Hematopoietic multipotent progenitor cell treated with erythropoietin and hydrocortisone succinate and interleukin-3 and kit ligand, for 6 days (in vitro differentiated cells): ENCODE data around the gene WFIKKN1.
A peak's percentile ranks its signal among the peaks of the same experiment; 100 is the strongest.
"Not testable (repeated sequence)": the region's sequence is repeated elsewhere in the genome, so short reads cannot be mapped to it uniquely, and the experiment has no call there.

Experiments
- DNase-seq: peaks from one replicate; pipeline ENCODE4 v3.0.0-alpha.2; 2015

Gene WFIKKN1

DNA sequence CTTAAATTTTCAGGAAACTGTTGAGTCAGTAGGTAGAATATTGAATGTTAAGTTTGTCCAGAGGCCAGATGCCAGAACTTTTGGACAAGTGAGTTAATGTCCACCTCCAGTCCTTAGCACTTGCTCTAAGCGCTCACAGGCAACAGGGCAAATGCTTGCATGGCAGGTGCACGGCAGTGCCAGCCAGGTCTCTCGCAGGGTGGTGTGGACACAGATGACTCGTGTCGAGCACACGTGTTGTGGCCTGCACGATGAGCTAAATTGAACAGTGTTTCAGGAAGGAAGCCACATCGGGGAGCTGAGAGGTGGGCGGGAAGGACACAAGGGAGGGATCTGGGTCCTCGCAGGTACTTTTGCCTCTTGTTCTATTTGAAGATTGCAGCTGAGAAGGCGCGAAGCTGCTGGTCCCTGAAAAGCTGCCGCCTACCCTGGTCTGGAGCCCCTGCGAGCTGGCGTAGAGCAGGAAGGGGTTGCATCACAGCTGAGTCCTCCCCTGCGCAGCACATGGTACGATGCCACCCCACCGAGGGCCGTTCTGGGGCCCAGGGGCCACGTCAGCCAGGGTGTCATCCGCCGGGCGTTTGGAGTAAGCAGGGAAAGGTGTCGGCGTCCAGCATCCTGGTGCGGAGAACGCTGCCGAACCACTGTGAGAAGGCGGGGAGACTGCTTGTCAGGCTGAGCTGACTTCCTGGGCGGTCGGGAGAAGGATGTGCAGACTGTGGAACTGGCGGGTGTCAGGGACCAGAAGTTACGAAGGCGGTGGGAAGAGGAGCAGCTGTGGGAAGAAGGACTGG lies 34.6 kb upstream of the WFIKKN1 start:
- DNase-seq, result no peak

DNA sequence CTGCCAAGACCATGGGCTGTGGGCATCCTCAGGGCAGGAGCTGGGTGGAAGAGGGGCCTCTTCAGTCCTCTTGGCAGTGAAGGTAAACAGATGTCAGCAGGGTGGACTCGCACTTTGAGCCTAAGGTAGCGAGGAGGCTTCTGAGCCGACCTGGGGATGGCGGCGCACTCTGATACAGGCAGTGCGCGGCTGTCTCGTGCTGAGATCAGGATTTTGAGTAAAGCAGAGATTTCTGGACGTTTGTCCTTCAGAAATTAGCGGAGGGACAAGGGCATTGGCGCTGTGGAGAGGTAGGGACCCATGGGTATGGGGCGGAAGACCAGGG lies 34.1 kb upstream of the WFIKKN1 start:
- no peak for DNase-seq

DNA sequence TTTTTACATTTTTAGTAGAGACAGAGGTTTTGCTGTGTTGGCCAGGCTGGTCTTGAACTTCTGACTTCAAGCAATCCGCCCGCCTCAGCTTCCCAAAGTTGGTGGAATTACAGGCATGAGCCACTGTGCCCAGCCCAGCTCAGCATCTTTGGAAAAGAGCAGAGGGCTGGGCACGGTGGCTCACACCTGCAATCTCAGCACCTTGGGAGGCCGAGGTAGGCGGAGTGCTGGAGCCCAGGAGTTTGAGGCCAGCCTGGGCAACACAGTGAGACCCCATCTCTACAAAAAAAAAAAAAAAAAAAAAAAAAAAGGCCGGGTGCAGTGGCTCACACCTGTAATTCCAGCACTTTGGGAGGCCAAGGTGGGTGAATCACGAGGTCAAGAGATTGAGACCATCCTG lies 33.1 kb upstream of the WFIKKN1 start:
- DNase-seq, result not testable (repeated sequence)

DNA sequence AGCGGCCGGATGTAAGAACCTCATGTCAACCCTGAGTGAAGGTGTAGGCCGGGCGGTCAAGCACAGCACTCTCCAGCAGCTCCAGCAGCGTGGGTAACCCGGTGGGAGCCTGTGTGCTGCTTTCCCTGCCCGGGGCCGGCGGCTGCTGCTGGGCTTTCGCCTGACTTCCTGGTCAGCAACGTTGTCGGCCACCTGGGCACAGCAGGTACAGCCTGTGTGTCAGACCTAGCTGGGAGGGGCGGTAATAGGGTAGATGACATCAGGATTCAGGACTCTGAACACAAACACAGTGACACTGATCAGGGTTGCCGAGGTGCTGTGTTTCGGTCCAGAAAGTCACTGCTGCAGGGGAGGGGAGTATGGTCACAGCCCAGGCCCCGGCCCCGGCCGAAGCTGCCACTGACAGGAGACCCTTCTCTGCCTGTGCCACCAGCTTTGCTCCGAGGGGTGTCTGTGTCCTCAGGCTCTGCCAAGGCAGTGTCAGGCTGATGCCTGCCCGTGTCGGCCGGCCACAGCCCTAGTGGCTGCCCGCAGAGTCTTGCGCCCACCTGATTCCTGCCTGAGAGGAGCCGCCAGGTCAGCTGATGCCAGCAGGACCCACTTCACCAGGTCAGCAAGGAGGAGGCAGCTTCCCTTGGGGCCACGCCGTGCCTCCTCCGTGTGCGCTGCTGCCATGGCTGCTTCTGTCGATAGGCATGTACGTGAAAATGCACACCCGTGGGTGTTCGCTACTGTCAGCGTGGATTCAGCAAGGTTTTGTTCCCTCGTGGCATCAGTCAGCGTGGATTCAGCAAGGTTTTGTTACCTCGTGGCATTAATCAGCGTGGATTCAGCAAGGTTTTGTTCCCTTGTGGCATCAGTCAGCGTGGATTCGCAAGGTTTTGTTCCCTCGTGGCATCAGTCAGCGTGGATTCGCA lies 31.7 kb upstream of the WFIKKN1 start:
- no peak for DNase-seq

DNA sequence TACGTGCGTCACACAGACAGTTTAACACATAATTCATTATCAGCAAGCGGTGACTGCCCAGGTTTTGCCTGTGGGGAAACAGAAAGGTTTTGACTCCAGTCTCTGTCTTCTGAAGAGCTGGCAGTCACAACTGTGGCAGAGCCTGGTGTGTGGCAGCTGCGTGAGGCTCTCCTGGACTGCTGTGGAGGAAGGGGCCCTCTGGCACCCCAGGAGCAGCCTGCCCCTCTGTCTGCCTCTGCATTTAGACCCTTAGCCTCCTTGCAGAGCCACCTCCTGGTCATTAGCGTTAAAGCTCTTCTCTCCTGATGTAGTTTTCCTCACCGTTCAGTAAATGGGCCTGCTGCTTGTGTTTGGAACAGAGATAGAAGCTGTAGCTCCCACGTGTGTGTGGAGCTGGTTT lies 30.0 kb upstream of the WFIKKN1 start:
- peak; percentile 71 for DNase-seq

DNA sequence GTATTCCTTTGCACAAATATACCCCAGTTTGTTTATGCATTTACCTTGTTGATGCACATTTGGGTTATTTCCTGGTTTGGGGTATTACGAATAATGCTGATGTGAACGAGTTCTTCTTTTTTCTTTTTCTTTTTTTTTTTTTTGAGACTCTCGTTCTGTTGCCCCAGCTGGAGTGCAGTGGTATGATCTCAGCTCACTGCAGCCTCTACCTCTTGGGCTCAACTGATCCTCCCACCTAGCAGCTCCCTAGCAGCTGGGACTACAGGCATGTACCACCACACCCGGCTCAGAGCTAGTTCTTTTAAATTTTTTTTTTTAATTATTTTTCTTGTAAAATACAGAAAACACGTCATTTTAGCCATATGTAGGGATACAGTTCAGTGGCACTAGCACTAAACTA lies 26.9 kb upstream of the WFIKKN1 start:
- DNase-seq, result no peak

DNA sequence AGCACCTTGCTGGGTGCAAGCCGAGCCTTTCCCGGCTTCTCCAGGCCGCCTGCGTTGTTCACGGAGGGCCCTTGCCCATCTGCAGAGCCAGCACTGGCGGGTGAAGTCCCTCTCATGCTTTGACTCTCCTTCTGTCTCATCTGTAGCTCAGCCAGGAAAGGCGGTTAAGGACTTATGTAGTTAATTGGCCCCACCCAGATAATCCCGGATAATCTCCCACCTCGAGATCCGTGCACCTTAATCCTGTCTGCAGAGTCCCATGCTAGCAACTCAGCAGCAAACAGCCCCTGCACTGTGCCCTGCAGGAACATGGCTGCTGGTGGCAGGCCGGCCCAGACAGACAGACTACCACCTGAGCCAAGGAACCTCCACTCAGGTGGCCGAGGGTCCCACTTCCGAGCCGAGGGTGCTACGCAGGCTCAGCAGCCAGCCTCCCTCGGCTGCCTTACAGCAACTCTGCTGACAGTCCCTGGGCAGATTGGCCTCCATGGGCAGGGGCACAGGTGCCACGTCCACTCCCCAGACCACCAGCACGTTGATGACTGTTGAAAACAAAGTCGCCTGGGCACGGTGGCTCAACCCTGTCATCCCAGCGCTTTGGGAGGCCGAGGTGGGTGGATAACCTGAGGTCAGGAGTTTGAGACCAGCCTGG lies 24.0 kb upstream of the WFIKKN1 start:
- DNase-seq, result no peak

DNA sequence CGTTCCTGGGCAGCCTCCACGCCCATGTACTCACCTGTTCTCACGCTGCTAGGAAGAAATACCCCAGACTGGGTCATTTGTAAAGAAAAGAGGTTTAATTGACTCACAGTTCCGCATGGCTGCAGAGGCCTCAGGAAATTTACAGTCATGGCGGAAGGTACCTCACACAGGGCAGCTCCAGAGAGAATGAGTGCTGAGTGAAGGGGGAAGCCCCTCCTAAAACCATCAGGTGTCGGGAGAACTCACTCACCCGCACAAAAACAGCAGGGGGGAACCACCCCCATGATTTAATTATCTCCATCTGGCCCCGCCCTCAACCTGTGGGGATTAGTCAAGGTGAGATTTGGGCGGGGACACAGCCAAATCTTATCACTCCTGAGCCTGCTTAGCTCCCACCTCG lies 22.8 kb upstream of the WFIKKN1 start:
- DNase-seq, result no peak

DNA sequence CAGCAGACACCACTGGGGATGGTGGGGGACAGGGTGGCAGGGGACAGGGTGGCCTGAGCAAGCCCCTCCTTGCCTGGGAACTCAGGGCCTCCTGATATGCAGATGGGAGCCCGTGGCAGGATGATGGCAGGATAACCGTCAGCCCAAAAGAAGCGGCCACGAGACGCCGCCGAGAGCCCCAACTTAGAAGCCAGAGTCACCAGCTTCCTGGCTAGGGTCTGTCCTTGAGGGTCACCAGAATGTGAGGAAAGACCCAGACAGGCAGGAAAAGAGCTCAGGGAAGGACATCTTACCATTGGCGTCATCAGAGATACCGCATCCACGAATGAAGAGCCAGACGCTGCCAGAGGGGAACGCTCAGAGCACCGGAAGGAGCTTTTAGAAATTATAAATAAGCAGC lies 21.5 kb upstream of the WFIKKN1 start:
- DNase-seq, result no peak

DNA sequence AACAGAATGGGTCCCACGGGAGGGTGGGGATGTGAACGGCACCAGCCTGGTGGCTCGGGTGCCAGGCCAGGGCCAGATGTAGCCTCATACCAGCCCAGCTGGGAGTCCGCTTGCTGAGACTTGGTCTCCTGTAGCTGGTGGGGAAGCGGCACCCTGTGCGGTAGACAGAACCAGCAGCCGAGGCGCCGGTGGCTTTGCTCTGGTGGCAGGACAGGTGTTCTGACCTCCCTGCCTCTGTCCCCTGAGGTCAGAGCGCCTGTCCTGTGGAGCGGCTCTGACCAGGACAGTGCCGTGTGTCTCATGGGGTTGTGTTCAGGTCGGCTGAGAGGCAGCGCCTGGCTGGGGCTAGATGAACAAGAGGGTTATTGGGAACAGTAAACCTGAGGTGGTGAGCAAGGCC lies 20.8 kb upstream of the WFIKKN1 start:
- DNase-seq, result no peak

DNA sequence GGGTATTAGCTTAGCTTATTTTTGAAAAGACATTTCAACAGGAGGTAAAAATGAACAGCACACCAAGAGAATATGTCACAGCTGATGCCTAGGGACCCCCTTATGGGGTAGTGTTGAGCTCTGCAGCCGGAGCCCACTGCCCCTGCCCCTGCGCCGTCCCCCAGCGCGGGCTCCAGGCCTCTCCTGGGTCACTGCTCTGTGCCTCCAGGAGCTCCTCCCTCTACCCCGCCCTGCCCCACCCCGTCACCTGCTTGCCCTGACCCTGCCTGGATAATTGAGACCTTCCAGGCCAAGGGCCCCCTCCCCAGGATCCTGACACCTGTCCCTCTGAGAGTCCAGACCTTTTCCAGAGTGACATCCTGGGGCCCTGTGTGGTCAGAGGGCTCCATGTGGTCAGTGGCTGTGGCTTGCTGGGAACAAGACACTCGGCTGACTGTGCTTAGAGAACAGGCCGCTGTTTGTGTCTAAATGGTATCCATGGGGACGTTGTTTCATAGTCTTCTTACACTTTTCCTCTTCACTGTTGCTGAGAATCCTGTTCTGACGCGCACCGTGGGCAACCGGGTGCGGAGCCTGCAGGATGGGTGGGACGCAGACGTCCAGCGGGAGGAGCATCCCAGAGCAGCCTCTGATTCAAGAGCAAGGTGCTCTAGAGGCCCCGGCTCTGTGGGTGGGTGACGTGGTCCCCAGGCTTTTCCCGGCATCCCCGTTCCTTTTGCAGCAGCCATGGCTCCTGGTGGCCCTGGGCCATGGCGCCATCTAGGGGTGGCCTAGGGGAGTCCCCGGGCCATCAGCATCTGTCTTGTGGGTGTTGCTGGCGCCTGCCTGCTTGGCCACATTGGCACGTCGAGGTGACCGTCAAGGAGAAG lies 20.0 kb upstream of the WFIKKN1 start:
- DNase-seq, result peak; percentile 68

DNA sequence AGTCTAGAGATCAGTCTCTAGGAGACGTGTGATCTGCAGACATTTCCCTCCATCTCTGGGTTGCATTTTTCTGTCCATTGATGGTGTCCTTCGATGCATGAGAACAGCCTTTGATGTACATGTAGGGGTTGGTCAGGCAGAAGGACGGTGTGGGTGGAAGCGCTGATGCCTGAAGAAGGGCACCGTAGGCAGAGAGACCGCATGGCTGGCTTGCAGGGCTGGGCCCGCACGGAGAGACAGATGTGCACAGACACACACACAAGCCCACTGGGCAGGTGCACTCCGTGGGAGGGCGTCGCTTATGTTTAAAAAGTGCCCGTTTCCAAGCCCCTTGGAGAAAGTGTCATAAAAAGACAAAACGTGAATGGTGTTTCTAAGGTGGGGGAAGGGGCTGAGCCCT lies 15.7 kb upstream of the WFIKKN1 start:
- DNase-seq, result no peak

DNA sequence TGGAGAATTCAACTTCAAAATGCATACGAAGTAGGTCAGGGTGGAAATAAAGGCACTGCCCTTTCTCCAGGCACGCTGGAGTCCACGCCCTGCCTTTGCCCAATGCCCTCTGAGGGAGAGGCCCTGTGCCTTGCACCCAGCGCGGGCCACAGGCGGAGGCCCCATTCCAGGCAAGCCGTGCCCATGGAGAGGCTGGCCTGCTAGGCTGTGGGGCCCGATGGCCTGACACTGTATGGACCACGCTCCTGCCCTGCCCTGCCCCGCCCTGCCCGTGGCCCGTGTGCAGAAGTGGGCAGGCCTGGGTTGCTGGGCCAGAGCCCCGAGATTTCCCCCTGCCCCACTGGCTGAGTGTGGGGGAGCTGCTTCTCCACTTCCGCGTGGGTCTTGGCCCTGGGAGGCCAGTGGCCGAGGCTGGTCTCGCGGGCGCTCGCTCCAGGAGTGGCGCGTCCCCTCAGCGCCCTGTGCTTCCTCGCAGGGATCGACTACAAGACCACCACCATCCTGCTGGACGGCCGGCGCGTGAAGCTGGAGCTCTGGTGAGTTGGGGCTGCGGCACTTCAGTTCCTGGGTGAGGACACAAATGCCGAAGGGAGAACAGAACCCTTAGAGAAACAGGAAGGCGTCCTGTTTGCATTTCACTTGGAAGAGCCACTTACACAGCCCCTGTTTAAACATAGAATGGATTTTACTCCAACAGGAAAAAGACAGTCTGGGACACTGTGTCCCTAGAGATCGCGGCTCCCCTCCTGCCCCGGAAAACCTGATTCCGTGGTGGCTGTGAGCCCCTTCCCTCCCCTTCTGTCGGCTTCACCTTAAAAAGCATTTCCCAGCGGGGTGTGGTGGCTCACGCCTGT lies 13.8 kb upstream of the WFIKKN1 start:
- DNase-seq, result no peak

DNA sequence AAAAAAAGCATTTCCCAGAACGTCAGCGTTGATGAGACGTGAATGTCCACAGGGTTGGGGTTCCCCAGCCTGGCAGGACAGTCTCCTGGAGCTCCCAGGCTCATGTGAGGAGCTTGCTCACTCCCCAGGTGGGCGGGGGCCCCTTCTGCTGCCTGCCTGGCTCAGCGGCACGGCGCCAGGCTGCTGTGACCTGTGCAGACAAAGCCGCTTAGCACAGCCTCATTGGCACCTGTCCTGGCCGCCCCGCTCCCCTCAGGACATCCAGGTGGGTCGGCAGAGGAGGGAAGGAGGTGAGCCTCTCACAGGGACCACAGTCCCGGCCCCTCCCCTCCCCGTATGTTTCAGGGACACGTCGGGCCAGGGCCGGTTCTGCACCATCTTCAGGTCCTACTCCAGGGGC lies 12.9 kb upstream of the WFIKKN1 start:
- no peak for DNase-seq

DNA sequence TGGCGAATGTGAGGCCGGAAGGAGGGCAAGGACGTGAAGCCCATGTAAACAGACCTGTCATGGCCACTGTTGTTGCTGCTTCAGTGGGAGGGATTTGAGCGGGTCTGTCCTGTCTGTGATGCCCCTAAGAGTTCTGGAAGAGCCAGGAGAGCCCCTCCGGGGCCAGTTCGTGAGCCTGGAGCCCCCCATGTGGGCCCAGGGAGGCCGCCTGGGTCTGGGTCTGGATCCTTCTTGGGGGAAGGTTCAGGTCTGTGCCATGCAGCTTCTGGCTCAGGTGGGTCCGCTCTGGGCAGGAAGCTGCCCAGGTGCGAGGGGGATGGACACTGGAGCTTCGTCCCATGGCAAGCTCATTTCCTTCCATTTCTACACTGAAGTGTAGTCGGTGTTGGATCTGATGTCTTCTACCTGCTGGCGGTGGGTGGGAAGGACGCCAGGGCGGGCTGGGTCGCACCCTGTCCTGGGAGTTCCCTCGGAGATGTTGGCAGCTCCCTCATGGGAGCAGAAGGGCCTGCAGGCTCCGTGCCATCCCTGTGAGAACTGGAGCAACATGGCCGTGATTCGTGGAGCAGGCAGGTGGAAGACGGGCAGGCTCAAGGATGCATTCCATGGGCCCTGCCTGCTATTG lies 11.2 kb upstream of the WFIKKN1 start:
- no peak for DNase-seq

DNA sequence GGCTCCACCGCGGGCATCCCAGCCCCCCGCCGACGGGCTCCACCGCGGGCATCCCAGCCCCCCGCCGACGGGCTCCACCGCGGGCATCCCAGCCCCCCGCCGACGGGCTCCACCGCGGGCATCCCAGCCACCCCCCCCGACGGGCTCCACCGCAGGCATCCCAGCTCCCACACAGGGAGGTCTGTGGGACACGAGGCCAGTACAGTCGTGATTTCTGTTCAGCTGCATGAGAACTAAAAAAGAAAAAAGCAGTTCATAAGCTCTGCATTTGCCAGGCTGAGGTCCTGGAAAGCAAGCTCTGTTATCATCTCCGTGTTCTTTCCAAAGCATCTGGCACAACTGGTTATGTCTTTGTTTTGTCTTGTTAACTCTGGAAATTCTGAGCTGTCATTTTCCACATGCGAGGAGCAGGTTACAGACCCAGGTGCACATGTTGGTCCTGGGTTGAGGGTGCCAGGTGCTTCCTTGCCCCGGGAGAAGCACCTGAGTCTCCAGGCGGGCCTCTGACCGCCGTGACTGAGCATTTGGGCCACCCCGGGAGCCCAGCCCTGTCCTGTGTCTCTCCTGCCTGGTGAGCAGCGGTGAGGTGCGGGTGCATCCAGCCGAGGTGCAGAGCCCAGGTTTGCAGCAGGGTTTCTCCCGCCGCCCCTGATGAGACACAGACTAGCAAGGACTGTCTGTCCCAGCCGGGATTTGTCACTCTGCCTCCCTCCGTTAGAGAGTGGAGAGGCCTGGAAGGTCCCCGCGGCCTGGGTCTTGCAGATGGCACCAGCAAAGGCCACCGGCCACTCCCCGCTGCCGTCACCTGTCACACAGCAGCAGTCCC lies 9.9 kb upstream of the WFIKKN1 start:
- DNase-seq, result no peak

DNA sequence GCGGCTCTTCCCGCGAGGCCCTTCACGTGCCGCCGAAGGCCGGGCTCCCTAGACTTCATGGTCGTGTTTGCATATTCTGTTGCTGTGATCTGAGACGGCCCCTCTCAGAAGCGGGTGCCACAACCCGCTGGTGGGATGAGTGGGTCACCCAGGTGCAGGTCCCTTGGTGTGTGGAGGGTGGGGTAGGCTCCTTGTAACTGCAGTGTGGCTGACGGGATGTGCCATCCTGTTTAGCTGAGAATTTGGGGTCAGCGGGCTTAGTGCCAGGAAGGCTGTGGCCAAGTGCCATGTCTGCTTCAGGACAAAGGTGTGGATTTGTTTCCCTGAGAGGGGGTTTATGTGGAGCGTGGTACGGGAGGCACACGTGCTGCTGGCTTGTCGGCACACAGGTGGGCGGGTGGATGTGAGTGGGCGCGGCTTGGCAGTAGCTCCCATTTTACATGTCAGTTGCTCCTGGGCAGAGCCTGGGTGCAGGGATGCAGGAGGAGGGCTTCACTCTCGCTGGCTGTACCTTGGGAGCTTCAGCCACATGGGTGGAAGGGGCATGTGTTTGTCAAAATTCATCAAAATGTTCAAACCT lies 9.2 kb upstream of the WFIKKN1 start:
- no peak for DNase-seq

DNA sequence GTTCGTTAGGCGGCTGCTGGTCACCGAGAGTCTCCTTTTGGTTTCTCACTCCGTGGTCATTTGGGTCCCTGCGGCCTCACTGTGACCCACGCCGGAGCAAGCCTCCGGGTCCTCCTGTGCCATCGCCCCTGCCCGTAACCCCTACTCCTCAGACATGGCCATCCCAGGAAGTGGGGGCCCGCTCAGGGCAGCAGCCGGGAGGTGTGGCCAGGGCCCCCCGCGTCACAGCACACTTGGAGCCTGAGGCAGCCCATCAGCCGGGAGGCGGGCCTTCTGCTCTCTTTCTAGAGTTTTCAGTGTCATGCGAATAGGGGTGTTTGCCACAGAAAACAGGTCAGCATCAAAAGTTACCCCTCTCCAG lies 7.9 kb upstream of the WFIKKN1 start:
- DNase-seq, result no peak

DNA sequence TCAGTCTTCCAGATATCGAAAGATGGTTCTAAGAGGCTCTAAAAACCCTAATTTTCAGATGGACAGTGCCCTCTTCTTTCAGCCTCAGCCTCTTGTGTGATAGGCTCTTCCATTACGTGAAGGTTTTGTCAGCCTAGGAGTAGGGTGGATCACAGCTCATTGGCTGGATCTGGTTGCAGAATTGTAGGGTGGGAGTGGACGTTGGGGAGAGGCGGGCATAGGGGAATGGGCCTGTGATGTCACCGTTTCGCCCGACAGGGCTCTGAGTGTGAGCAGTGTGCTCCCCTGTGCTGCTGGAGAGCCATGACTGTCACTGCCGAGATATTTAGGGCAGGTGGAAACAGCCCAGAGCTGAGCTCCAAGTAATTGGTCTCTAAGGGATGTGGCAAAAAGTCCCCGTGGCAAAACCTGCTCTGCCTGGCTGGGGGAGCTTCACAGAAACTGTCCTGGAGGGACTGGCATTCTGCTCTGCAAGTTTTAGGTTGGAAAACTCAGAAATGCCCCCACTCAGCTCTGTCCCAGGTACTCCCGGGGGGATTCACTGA lies 6.2 kb upstream of the WFIKKN1 start:
- no peak for DNase-seq
